Measurements from ENCODE around the gene C17orf67.

The C17orf67 gene, protein sequence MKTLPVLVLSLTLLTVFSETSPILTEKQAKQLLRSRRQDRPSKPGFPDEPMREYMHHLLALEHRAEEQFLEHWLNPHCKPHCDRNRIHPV

DNA sequence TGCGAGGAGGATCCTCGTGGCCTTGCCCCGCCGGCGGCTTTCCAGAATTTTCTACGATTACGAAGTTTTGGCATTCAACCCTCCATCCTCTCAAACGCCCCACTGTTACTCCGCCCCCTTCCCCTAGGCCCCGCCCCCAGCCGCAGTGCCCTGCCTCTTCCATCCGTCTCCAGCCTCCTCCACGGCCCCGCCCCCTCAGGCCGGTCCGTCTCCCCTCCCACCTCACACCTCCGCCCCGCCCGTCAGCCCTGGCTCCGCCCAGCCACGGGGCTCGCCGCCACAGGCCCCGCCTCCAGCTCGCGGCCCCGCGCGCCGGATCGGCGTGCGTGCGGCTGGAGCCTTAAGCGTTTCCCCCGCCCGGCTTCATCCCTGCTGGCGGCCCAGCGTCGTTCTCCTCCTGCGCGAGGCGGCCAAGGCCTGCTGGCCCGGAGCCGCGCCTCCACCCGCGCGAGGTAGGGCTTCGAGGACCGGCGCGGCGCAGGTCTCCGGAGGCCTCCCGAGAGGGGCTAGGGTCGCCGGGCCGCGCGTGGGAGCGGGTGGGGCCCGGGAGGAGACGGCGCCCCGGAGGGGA lies at the start of gene C17orf67, which contains the start of gene DGKE:
TSS of gene C17orf67 (minus strand) at position 112 of the 571 bp plus-strand sequence. CDS start 18,110 bp downstream, outside the sequence.
TSS of gene DGKE (plus strand) at position 343 of the 571 bp plus-strand sequence. CDS start 645 bp downstream, outside the sequence.
- peak; percentile 98 for DNase-seq (ENCODE audit: low read depth)

- no peak for DNase-seq (ENCODE audit: low read depth)
These were observed 48.1 kb upstream of the C17orf67 start for GRCh38 chr17:56881685-56882295.

DNA sequence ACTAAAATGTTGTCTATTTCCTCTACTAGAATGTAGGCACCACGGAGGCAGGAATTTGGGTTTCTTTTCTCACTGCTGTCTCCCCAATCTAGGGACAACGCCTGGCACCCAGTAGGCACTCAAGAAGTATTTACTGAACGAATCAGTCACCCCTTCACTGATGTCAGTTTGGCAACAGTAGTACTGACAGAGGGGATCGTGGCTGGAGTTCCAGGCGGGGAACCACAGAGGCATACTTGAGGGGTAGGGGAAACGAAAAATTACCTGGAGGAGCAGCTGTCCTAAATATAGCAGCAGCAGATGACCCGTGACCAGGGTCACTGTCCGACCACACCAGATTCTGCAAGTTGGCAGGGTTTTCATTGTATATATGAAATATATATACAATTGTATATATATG lies 46.9 kb upstream of the C17orf67 start:
- no peak for DNase-seq (ENCODE audit: low read depth)

DNA sequence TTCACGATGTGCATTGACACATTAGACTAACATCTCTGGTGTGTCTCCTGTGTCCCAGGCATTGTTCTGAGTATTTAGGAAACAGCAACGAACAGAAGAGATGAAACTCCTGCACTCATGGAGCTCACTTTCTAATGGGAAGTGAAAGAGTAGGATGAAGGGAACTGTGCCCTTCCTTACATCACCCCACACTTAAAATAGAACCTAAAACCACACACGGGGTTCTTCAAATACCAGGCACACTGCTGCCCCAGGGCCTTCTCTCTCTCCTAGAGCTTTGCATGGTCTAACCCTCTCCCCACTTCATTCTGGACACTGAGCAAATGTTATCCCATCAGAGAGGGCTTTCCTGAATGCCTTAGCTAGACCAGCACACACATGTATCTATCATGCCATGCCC lies 46.4 kb upstream of the C17orf67 start:
- peak; percentile 22 for DNase-seq (ENCODE audit: low read depth)

- DNase-seq (ENCODE audit: low read depth), result no peak
These were observed 45.6 kb upstream of the C17orf67 start for GRCh38 chr17:56879280-56879679.

DNA sequence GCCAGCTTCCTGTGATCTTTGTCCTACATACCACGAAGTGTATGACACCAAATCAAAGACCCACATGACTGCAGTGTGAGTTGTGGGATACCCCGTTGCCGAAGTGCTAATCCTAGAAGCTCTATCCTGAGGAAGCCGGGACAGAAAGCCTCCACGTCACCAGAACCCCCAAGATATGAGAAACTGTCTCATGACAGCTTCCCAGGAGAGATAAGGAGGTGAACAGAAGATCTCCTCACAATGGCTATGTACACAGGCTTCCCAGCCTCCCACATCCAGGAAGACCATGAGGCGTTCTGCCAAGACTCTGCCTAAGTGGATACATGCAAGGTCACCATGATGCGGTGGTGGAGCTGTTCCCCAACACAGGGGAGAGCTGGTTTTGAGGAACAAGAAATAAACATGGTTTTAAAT lies 43.1 kb upstream of the C17orf67 start:
- DNase-seq (ENCODE audit: low read depth), result no peak

- DNase-seq (ENCODE audit: low read depth), result no peak
These were observed 36.4 kb upstream of the C17orf67 start for GRCh38 chr17:56870081-56870651.

- no peak for DNase-seq (ENCODE audit: low read depth)
These were observed 35.0 kb upstream of the C17orf67 start for GRCh38 chr17:56868716-56869115.

- DNase-seq (ENCODE audit: low read depth), result peak; percentile 74
These were observed 34.2 kb upstream of the C17orf67 start for GRCh38 chr17:56867948-56868376.

DNA sequence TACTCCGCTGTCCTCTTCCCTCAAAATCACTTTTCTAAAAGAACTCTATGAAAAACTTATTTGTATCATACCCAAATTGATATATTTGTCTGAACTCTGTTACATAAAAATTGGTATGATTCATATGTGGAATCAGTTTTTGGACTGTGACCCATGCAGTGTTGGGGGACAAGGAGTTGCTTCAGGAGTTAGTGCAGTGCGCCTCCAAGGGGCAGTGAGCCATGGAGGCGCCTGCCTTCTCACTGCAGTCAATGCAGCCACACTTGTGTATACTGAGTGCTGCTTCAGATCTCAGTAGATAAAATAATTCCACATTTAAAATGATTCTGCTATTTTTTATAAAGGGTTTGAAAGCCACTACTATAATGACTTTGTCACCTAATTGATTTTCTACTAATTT lies 32.8 kb upstream of the C17orf67 start:
- no peak for DNase-seq (ENCODE audit: low read depth)

DNA sequence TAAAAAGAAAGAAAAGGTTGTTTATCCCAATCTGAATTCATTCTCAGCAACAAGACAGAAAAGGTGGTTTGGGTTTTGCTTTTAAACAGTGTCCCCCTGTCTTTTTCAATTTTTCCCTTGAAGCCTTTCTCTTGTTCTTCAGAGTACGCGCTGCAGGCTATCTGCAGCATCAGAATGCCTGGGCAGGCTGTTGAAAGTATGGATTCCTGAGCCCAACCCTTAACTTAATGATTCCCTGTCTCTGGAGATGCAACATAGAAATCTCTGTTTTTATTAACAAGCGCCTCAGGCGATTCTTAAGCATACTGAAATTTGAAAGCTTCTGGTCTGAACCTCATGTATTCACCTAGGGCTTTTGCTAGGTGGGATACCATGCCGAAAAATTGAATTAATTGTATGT lies 32.4 kb upstream of the C17orf67 start:
- DNase-seq (ENCODE audit: low read depth), result no peak

DNA sequence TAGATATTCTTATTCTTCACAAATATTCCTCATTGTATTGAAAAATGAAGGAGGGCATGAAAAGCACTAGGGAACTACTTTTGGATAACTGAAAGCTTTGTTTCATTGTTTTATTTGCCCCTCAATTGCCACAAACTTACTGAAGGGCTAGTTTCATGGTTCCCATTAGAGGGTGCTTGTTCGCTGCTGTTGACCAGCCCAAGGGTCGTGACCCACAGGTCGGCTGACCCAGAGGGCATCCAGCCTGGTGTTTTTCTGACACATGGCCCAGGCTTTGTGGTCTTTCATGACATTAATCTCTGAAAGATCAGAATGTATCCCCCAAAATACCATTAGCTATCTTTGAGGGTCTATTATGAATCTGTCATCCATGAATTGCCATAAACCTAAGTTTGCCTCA lies 30.3 kb upstream of the C17orf67 start:
- DNase-seq (ENCODE audit: low read depth), result no peak

DNA sequence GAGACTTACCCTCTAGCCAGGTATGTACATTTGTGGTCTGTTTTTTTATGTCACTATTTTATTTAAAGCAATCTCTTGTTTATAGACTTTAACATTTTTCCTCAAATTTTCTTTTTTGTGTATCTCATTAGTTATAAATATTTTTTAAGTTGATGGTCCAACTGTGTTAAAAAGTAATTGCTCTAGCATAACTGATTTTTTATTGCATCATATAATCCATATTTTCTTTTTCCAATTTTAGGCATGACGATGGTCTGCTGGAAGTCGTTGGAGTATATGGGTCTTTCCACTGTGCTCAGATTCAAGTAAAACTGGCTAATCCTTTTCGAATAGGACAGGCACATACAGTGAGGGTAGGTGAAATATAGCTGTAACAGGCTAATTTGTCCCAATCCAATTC lies 28.2 kb upstream of the C17orf67 start:
- no peak for DNase-seq (ENCODE audit: low read depth)

DNA sequence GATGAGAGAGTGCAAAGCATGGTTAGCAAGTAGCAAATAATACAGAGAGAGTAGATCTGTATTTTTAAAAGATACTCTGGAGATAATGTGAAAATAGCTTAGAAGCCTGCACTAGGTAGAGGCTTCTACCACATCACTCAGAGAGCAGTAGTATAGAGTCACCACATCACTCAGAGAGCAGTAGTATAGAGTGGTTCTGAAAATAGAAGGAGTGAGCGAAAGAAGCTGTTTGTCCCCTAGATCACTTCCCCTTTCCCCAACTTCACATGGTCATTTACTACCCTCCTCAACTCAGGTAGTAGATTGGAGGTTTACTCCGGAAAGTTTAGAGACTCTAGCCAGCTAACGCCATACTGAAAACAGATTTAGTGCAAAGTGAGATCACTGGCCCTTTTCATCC lies 17.3 kb upstream of the C17orf67 start:
- DNase-seq (ENCODE audit: low read depth), result no peak

DNA sequence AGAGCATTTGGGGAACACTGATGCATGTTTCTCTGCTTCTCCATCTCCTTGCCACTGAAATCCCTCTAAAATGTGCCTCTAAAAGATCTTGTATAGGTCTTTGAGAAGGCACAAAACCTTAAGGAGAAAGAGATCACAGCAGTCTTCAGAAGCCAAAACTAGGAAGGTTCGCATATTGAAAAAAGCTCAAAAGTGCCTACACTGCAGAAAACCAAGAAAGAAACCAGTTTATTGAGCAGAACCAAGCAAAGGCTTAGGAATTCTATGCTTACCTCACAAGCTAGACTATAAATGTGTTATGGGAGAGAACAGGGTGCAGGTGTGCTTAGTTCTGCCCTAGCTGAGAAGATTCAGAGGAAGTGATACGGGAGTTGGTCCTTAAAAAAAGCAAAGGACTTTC lies 16.9 kb upstream of the C17orf67 start:
- DNase-seq (ENCODE audit: low read depth), result no peak

GRCh38 chr17:56849131-56849530 lies 15.4 kb upstream of the C17orf67 start:
- no peak for DNase-seq (ENCODE audit: low read depth)

DNA sequence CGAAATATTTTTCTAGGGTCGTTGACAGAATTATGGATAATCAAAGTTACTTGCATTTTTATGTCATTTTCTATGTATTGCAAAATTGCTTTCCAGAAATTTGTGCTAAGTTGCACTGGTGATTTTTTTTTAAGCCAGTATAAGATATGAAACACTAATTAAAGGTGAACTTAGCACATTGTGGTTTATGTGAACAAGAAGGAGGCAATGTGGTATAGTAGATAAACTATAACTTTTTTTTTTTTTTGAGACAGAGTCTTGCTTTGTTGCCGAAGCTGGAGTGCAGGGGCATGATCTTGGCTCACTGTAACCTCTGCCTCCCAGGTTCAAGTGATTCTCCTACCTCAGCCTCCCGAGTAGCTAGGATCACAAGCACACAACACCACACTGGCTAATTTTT lies 13.4 kb upstream of the C17orf67 start:
- no peak for DNase-seq (ENCODE audit: low read depth)

DNA sequence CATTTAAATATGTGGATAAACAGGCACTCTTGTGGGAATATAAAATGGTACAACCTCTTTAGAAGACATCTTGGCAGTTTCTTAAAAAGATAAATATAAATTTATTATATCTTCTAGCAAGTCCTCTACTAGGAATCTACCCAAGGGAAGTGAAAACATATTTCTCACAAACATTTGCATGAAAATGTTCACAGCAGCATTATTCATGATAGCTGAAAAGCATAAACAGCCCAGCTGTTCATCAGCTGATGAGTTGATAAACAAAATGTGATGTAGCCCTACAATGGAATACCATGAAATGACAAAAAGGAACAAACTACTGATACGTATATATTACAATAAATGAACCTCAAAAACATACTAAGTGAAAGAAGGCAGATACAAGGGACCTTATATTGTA lies 12.2 kb upstream of the C17orf67 start:
- no peak for DNase-seq (ENCODE audit: low read depth)

DNA sequence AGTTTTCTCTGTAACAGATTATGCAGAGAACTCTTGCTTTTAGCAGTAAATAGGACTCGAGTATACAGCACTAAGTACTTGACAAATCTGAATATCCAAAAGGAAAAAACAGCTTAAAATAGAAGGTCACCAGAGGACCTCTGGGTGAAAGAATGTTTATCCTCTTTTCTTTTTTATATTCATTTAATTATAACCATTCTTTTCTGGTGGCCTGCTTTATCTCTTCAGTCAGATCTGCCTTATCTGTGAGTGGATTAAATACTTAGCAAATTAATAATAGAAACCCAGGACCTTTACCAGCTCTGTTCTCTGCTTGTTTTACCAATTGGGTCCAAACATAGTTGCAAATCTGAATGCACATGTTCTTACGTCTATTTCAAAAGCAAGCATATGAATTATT lies 8.9 kb upstream of the C17orf67 start:
- peak; percentile 3 for DNase-seq (ENCODE audit: low read depth)

- no peak for DNase-seq (ENCODE audit: low read depth)
These were observed 5.0 kb upstream of the C17orf67 start for GRCh38 chr17:56838687-56839086.

DNA sequence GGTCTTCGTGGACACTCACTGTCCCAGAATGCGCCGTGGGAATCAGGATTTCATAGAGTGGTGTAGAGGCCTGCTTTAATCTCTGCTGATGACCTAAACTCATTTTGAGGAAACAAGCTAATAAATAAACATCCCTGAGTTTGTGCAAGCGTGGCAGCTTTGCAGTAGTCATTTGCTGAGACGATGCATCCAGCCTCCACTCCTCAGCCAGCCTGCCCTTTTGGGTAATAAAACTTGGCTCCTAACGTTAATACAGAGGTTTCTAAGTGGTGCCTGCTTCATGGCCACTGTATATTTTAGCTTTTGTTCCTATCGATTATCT lies 1.5 kb upstream of the C17orf67 start:
- DNase-seq (ENCODE audit: low read depth), result no peak

- DNase-seq (ENCODE audit: low read depth), result peak; percentile 39
These were observed 902 bp upstream of the C17orf67 start for GRCh38 chr17:56834380-56835263.
